ENCODE data around the gene TMEM184C. TPM values are rescaled to one million over a fixed set of nuclear protein-coding genes. Genes with fewer than 3 reads are reported as not detected.

TMEM184C gene
- total and polyA plus RNA-seq, 2 donors (not counting 1 experiment from before 2014, with no cell fraction given): 4.9 to 27.5 TPM

DNA sequence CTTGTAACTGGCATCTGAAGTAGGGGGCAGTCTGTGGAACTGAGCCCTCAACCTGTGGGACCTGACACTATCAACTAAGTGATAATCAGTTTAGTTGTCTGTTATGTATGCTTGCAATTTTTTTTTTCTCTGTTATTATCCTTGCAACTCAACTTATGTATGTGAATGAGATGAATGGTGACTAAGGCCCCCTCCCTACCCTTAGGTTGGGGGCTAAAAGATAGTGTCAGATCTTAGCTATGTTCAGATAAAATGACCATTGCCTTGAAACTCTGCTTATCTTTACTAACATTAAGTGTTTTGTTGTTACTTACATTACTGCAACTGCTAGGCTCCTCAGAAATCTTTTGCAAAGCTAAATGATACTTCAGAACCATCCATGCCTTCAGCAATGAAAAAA is 31.5 kb downstream of the TMEM184C start:
- H3K27ac Mint-ChIP-seq: no peak overlapping the region
- DNase-seq: no peak
- Histone ChIP-seq H3K36me3 (replicated peaks in 1 of 2; ENCODE audit: control extremely low read depth in 1 of 2, control insufficient read depth in 1 of 2, extremely low read depth in 1 of 2, insufficient read depth in 2 of 2, low read length in 1 of 2) (peaks cover 4 to 20% of the 10 kb centered on the region in 2 experiments), H3K27ac (ENCODE audit: low read length in 2 of 2) (no peak overlapping the region), H3K79me2 (ENCODE audit: control insufficient read depth, insufficient read depth, low read length) (peaks cover 15% of the 10 kb centered on the region), H4K20me1 (ENCODE audit: control insufficient read depth, insufficient read depth, low read length, poor library complexity, severe bottlenecking) (peaks cover 4% of the 10 kb centered on the region), H3K9ac (ENCODE audit: low read length) (no peak overlapping the region), H3K4me3 (ENCODE audit: control extremely low read depth in 1 of 5, extremely low read depth in 1 of 5, insufficient read depth in 1 of 5, low read depth in 2 of 5, low read length in 4 of 5) (no peak overlapping the region), H2AFZ (ENCODE audit: insufficient read depth, low read depth, low read length, poor library complexity, severe bottlenecking) (no peak overlapping the region), H3K27me3 (replicated peaks in 1 of 4; ENCODE audit: control extremely low read depth in 1 of 4, control insufficient read depth in 3 of 4, insufficient read depth in 4 of 4, low read length in 3 of 4) (no peaks in the 10 kb centered on the region), H3K4me1 (ENCODE audit: control insufficient read depth in 2 of 2, insufficient read depth in 2 of 2, low read length in 2 of 2) (peaks cover 0 to 3% of the 10 kb centered on the region in 2 donors), H3K4me2 (replicated peaks; ENCODE audit: low read depth, low read length, poor library complexity, severe bottlenecking) (no peak overlapping the region), H3K9me3 (ENCODE audit: control extremely low read depth in 1 of 3, control insufficient read depth in 2 of 3, insufficient read depth in 1 of 3, low read length in 2 of 3) (no peaks in the 10 kb centered on the region)
- H3K9me3 Mint-ChIP-seq (ENCODE audit: insufficient read depth): no peaks in the 10 kb centered on the region
- no peak for TF ChIP-seq EZH2 (IDR thresholded peaks at IDR 0.05; ENCODE audit: borderline replicate concordance, insufficient read depth, low read depth, low read length, poor library complexity, severe bottlenecking)
- TF ChIP-seq, protein P1, sequence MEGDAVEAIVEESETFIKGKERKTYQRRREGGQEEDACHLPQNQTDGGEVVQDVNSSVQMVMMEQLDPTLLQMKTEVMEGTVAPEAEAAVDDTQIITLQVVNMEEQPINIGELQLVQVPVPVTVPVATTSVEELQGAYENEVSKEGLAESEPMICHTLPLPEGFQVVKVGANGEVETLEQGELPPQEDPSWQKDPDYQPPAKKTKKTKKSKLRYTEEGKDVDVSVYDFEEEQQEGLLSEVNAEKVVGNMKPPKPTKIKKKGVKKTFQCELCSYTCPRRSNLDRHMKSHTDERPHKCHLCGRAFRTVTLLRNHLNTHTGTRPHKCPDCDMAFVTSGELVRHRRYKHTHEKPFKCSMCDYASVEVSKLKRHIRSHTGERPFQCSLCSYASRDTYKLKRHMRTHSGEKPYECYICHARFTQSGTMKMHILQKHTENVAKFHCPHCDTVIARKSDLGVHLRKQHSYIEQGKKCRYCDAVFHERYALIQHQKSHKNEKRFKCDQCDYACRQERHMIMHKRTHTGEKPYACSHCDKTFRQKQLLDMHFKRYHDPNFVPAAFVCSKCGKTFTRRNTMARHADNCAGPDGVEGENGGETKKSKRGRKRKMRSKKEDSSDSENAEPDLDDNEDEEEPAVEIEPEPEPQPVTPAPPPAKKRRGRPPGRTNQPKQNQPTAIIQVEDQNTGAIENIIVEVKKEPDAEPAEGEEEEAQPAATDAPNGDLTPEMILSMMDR (IDR thresholded peaks at IDR 0.05): no peak
- H3K27me3 Mint-ChIP-seq: no peaks in the 10 kb centered on the region
- H3K4me3 Mint-ChIP-seq: no peak overlapping the region
- ChIA-PET CTCF (no interaction called here), POLR2A (no interaction called here)
- intact Hi-C loops (cut with micrococcal nuclease): no loop called here
- H3K4me1 Mint-ChIP-seq: peaks cover 23% of the 10 kb centered on the region
- ATAC-seq (ENCODE audit: low read depth): no peak

DNA sequence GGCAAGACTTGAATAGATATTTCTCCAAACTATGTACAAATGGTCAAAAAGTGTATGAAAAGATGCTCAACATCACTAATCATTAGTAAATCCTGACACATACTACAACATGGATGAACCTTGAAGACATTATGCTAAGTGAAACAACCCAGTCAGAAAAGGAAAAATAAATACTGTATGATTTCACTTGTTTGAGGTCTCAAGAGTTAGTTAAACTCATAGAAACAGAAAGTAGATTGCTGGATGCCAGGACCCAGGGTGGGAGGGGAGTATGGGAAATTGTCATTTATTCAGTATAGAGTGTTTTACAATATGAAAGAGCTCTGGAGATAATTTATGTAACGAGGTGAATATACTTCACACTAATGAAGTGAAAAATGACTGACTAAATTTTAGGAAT is 34.4 kb downstream of the TMEM184C start:
- intact Hi-C loops (cut with micrococcal nuclease): no loop called here
- Mint-ChIP-seq H3K27me3 (no peaks in the 10 kb centered on the region), H3K9me3 (ENCODE audit: insufficient read depth) (no peaks in the 10 kb centered on the region), H3K4me1 (peaks cover 13% of the 10 kb centered on the region), H3K4me3 (no peak overlapping the region), H3K27ac (no peak overlapping the region)
- Histone ChIP-seq H3K4me2 (replicated peaks; ENCODE audit: low read depth, low read length, poor library complexity, severe bottlenecking) (no peak overlapping the region), H3K27ac (ENCODE audit: low read length in 2 of 2) (no peak overlapping the region), H2AFZ (ENCODE audit: insufficient read depth, low read depth, low read length, poor library complexity, severe bottlenecking) (no peak overlapping the region), H3K9ac (ENCODE audit: low read length) (no peak overlapping the region), H3K4me1 (ENCODE audit: control insufficient read depth in 2 of 2, insufficient read depth in 2 of 2, low read length in 2 of 2) (peaks cover 0 to 3% of the 10 kb centered on the region in 2 donors), H3K79me2 (ENCODE audit: control insufficient read depth, insufficient read depth, low read length) (peaks cover 15% of the 10 kb centered on the region), H3K36me3 (replicated peaks in 1 of 2; ENCODE audit: control extremely low read depth in 1 of 2, control insufficient read depth in 1 of 2, extremely low read depth in 1 of 2, insufficient read depth in 2 of 2, low read length in 1 of 2) (peaks cover 10 to 33% of the 10 kb centered on the region in 2 experiments), H3K27me3 (replicated peaks in 1 of 4; ENCODE audit: control extremely low read depth in 1 of 4, control insufficient read depth in 3 of 4, insufficient read depth in 4 of 4, low read length in 3 of 4) (no peaks in the 10 kb centered on the region), H3K4me3 (ENCODE audit: control extremely low read depth in 1 of 5, extremely low read depth in 1 of 5, insufficient read depth in 1 of 5, low read depth in 2 of 5, low read length in 4 of 5) (no peak overlapping the region), H4K20me1 (ENCODE audit: control insufficient read depth, insufficient read depth, low read length, poor library complexity, severe bottlenecking) (no peaks in the 10 kb centered on the region), H3K9me3 (ENCODE audit: control extremely low read depth in 1 of 3, control insufficient read depth in 2 of 3, insufficient read depth in 1 of 3, low read length in 2 of 3) (no peaks in the 10 kb centered on the region)
- TF ChIP-seq EZH2 (IDR thresholded peaks at IDR 0.05; ENCODE audit: borderline replicate concordance, insufficient read depth, low read depth, low read length, poor library complexity, severe bottlenecking): no peak
- TF ChIP-seq, protein P1 (IDR thresholded peaks at IDR 0.05): no peak
- DNase-seq (no peak), ATAC-seq (ENCODE audit: low read depth) (no peak)
- WGBS (ENCODE audit: insufficient coverage): no CpG with 5 or more reads among the region's 1 CpG
- CTCF ChIA-PET: no interaction called here
- POLR2A ChIA-PET: no interaction called here

All from B cell (primary cell).